Keratinocyte (primary cell): ENCODE measurements around the gene HNRNPA1L2. TPM values are rescaled to one million over a fixed set of nuclear protein-coding genes. Genes with fewer than 3 reads are reported as not detected.

ENCODE experiments used
- DNase-seq: peaks from one replicate; pipeline ENCODE4 v3.0.0-alpha.2; 2011; ENCODE audit warnings: low read depth, missing footprints, low spot score
- FAIRE-seq: peaks from 2 replicates; lab custom pipeline; 2011; peaks lifted over from hg19 to GRCh38; lab: Jason Lieb, UNC
- H2AFZ ChIP-seq: 2 replicates; pipeline ENCODE4 v1.6.0; 2012; ENCODE audit warnings: low read length, control low read depth, inconsistent platforms; ENCODE audit not compliant: control insufficient read depth
- H3K27ac ChIP-seq: 2 replicates; pipeline ENCODE4 v1.5.1; 2011; ENCODE audit warnings: low read length; ENCODE audit not compliant: control insufficient read depth, insufficient read depth
- H3K27me3 ChIP-seq: 3 replicates; pipeline ENCODE4 v1.6.0; 2011; ENCODE audit warnings: low read length; ENCODE audit not compliant: control insufficient read depth, insufficient read depth; ENCODE audit errors: extremely low read depth
- H3K36me3 ChIP-seq, 2 experiments: 2 replicates in 1 of 2; 3 replicates in 1 of 2; pipeline ENCODE4 v1.5.1; 2011; ENCODE audit warnings: low read length in 2 of 2, mild to moderate bottlenecking in 1 of 2; ENCODE audit not compliant: control insufficient read depth in 2 of 2, insufficient read depth in 2 of 2; ENCODE audit errors: extremely low read depth in 1 of 2
- H3K4me1 ChIP-seq: 3 replicates; pipeline ENCODE4 v1.5.1; 2011; ENCODE audit warnings: low read length; ENCODE audit not compliant: control insufficient read depth, insufficient read depth; ENCODE audit errors: extremely low read depth
- H3K4me2 ChIP-seq: 3 replicates; pipeline ENCODE4 v1.6.0; 2011; ENCODE audit warnings: low read depth, low read length; ENCODE audit not compliant: control insufficient read depth, insufficient read depth; ENCODE audit errors: extremely low read depth
- H3K4me3 ChIP-seq, 3 experiments: fragments of 200-600 bp in 1 of 3; sonication (generic) in 1 of 3; 2 replicates in 2 of 3; 3 replicates in 1 of 3; pipeline ENCODE4 v1.5.1; 2011 to 2016; ENCODE audit warnings: low read length in 3 of 3, mild to moderate bottlenecking in 3 of 3, control low read depth in 2 of 3, inconsistent platforms in 1 of 3, low read depth in 1 of 3, mixed read lengths in 1 of 3, mixed run types in 1 of 3, moderate library complexity in 1 of 3; ENCODE audit not compliant: control insufficient read depth in 2 of 3, insufficient read depth in 2 of 3; ENCODE audit errors: extremely low read depth in 1 of 3
- H3K79me2 ChIP-seq: 2 replicates; pipeline ENCODE4 v1.6.0; 2012; ENCODE audit warnings: low read length; ENCODE audit not compliant: control insufficient read depth, insufficient read depth
- H3K9ac ChIP-seq: 3 replicates; pipeline ENCODE4 v1.6.0; 2011; ENCODE audit warnings: low read length; ENCODE audit not compliant: control insufficient read depth, insufficient read depth; ENCODE audit errors: extremely low read depth
- H3K9me1 ChIP-seq: 3 replicates; pipeline ENCODE4 v1.6.0; 2011; ENCODE audit warnings: low read length; ENCODE audit not compliant: control insufficient read depth, insufficient read depth; ENCODE audit errors: extremely low read depth
- H3K9me3 ChIP-seq: 2 replicates; pipeline ENCODE4 v1.5.1; 2012; ENCODE audit warnings: low read depth, low read length; ENCODE audit not compliant: control insufficient read depth
- H4K20me1 ChIP-seq: 3 replicates; pipeline ENCODE4 v1.6.0; 2011; ENCODE audit warnings: low read length; ENCODE audit not compliant: control insufficient read depth, insufficient read depth; ENCODE audit errors: extremely low read depth
- CTCF ChIP-seq, 3 experiments: IDR thresholded peaks in 1 of 3; conservative IDR thresholded peaks in 1 of 3; optimal IDR thresholded peaks in 1 of 3; 2 replicates in 2 of 3; 3 replicates in 1 of 3; pipeline versions ENCODE3 to v1.5.1; 2011; ENCODE audit warnings: low read length in 3 of 3, mild to moderate bottlenecking in 3 of 3, moderate library complexity in 2 of 3, control low read depth in 1 of 3, inconsistent platforms in 1 of 3; ENCODE audit not compliant: insufficient read depth in 2 of 3; ENCODE audit errors: extremely low read depth in 1 of 3
- EZH2 ChIP-seq: IDR thresholded peaks from one replicate; pipeline ENCODE4 v1.6.1; 2012; ENCODE audit warnings: inconsistent platforms, mild to moderate bottlenecking, low read length, moderate library complexity
- dilution Hi-C: fragments of 300-500 bp; cut with MboI; formaldehyde crosslinking; loops from one replicate; pipeline ENCODE4 v1.7.0; 2020; ENCODE audit warnings: low sequenced_read_pairs; ENCODE audit not compliant: extremely low pct_ligation_motif_present
- polyA plus RNA-seq, 5 experiments: library from polyadenylated mRNA; depleted of rRNA in 3 of 5; stranded (reverse) in 3 of 5; stranded (forward) in 1 of 5; unstranded in 1 of 5; fragments of >200 nt; gene quantifications; 1 replicate in 1 of 5; 2 replicates in 3 of 5; 3 replicates in 1 of 5; pipeline versions ENCODE4 v1.2.1 to v1.2.3, GENCODE V29; 2011 to 2012; ENCODE audit warnings: missing spikeins in 2 of 5, low read depth in 1 of 5, low replicate concordance in 1 of 5

The HNRNPA1L2 gene
- polyA plus RNA-seq, 1 donor (not counting 4 experiments of a cell fraction or from before 2014, with no cell fraction given): 7.2 TPM

- Histone ChIP-seq H3K4me1 (peaks cover 17% of the 10 kb centered on the region), H3K79me2 (peaks cover 21% of the 10 kb centered on the region), H3K9me1 (no peaks in the 10 kb centered on the region), H3K4me2 (no peak overlapping the region), H2AFZ (no peak overlapping the region), H3K9me3 (no peaks in the 10 kb centered on the region), H4K20me1 (no peaks in the 10 kb centered on the region), H3K9ac (no peak overlapping the region), H3K36me3 (peaks cover 2 to 4% of the 10 kb centered on the region in 2 experiments), H3K4me3 (no peak overlapping the region), H3K27me3 (no peaks in the 10 kb centered on the region), H3K27ac (no peak overlapping the region)
- FAIRE-seq (no peak), DNase-seq (no peak)
- dilution Hi-C loops: no loop called here
- no peak for TF ChIP-seq CTCF (optimal IDR thresholded peaks at IDR 0.05 in 1 of 3, IDR thresholded peaks at IDR 0.05 in 1 of 3, conservative IDR thresholded peaks at IDR 0.05 in 1 of 3; ENCODE audit: extremely low read depth in 1 of 3, insufficient read depth in 2 of 3, low read length in 3 of 3)
- TF ChIP-seq EZH2: no peak
Observed at GRCh38 chr13:52646967-52647366, 4.7 kb downstream of the HNRNPA1L2 start.

- Histone ChIP-seq H3K9me1 (no peaks in the 10 kb centered on the region), H3K9me3 (no peaks in the 10 kb centered on the region), H3K9ac (peak overlapping the region; percentile 98), H3K36me3 (peaks cover 2 to 4% of the 10 kb centered on the region in 2 experiments), H3K4me3 (peak overlapping the region; percentile 91 to 95 (median 92)), H3K27ac (peak overlapping the region; percentile 98), H4K20me1 (no peaks in the 10 kb centered on the region), H3K4me2 (peak overlapping the region; percentile 95), H3K27me3 (no peaks in the 10 kb centered on the region), H3K4me1 (peaks cover 25% of the 10 kb centered on the region), H3K79me2 (peaks cover 50% of the 10 kb centered on the region), H2AFZ (no peak overlapping the region)
- FAIRE-seq (peak; percentile 34), DNase-seq (no peak)
- dilution Hi-C loops: no loop called here
- TF ChIP-seq CTCF (optimal IDR thresholded peaks at IDR 0.05 in 1 of 3, IDR thresholded peaks at IDR 0.05 in 1 of 3, conservative IDR thresholded peaks at IDR 0.05 in 1 of 3; ENCODE audit: extremely low read depth in 1 of 3, insufficient read depth in 2 of 3, low read length in 3 of 3): no peak
Observed at GRCh38 chr13:52650731-52651130, 8.5 kb downstream of the HNRNPA1L2 start.
